ENCODE measurements around the gene SMPD4.
"Not testable (repeated sequence)": the region's sequence is repeated elsewhere in the genome, so short reads cannot be mapped to it uniquely, and the experiment has no call there.

DNA sequence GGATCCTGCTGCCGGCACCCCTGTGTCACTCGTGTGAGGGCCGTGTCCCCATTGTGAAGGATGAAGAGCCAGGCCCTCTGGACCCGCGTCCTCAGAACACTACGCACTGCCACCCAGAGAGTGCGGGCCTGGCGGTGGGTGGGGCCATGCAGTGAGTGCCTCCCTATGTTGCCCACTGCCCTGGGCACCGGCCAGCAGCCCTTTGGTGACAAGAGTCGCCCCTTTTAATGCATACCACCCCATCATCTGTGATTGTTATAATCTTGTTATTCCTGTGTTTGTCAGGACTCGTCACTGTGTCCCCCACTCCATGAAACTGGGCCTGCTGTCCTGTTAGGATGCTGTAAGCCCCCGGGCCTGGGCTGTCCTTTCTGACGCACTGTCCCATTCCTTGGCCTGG is 43.1 kb downstream of the SMPD4 start:
- TF ChIP-seq CTCF (IDR thresholded peaks at IDR 0.05; ENCODE audit: poor library complexity, severe bottlenecking); EZH2 (IDR thresholded peaks at IDR 0.05; ENCODE audit: borderline replicate concordance, insufficient read depth, low read length, poor library complexity, severe bottlenecking); EP300 (conservative IDR thresholded peaks at IDR 0.05; ENCODE audit: poor library complexity, severe bottlenecking); MXI1 (conservative IDR thresholded peaks at IDR 0.05; ENCODE audit: poor library complexity, severe bottlenecking); TAF1 (IDR thresholded peaks at IDR 0.05; ENCODE audit: low read depth); POLR2AphosphoS5 (IDR thresholded peaks at IDR 0.05): not testable (repeated sequence)
- TF ChIP-seq, protein P1, sequence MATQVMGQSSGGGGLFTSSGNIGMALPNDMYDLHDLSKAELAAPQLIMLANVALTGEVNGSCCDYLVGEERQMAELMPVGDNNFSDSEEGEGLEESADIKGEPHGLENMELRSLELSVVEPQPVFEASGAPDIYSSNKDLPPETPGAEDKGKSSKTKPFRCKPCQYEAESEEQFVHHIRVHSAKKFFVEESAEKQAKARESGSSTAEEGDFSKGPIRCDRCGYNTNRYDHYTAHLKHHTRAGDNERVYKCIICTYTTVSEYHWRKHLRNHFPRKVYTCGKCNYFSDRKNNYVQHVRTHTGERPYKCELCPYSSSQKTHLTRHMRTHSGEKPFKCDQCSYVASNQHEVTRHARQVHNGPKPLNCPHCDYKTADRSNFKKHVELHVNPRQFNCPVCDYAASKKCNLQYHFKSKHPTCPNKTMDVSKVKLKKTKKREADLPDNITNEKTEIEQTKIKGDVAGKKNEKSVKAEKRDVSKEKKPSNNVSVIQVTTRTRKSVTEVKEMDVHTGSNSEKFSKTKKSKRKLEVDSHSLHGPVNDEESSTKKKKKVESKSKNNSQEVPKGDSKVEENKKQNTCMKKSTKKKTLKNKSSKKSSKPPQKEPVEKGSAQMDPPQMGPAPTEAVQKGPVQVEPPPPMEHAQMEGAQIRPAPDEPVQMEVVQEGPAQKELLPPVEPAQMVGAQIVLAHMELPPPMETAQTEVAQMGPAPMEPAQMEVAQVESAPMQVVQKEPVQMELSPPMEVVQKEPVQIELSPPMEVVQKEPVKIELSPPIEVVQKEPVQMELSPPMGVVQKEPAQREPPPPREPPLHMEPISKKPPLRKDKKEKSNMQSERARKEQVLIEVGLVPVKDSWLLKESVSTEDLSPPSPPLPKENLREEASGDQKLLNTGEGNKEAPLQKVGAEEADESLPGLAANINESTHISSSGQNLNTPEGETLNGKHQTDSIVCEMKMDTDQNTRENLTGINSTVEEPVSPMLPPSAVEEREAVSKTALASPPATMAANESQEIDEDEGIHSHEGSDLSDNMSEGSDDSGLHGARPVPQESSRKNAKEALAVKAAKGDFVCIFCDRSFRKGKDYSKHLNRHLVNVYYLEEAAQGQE (IDR thresholded peaks at IDR 0.05; ENCODE audit: borderline replicate concordance) = not testable (repeated sequence)

Data from neural cell (in vitro differentiated cells).